8988T (cell line): ENCODE data around the gene COLEC12.
A peak's percentile ranks its signal among the peaks of the same experiment; 100 is the strongest.

Experiments
- DNase-seq: peaks from one replicate; pipeline ENCODE4 v3.0.0; 2011

Gene COLEC12

GRCh38 chr18:473802-474201 lies 26.7 kb downstream of the COLEC12 start:
- no peak for DNase-seq

GRCh38 chr18:471716-472115 lies 28.8 kb downstream of the COLEC12 start:
- no peak for DNase-seq

- no peak for DNase-seq
These were observed 29.6 kb downstream of the COLEC12 start for GRCh38 chr18:470661-471501.

- DNase-seq: no peak
These were observed 31.3 kb downstream of the COLEC12 start for GRCh38 chr18:468955-469790.

- no peak for DNase-seq
These were observed 36.5 kb downstream of the COLEC12 start for GRCh38 chr18:463827-464541.

- no peak for DNase-seq
These were observed 37.1 kb downstream of the COLEC12 start for GRCh38 chr18:463403-463802.

GRCh38 chr18:461762-462161 lies 38.7 kb downstream of the COLEC12 start:
- no peak for DNase-seq

- DNase-seq: no peak
These were observed 39.7 kb downstream of the COLEC12 start for GRCh38 chr18:460791-461190.

- no peak for DNase-seq
These were observed 40.5 kb downstream of the COLEC12 start for GRCh38 chr18:459814-460593.

GRCh38 chr18:457521-458412 lies 42.7 kb downstream of the COLEC12 start:
- no peak for DNase-seq

- DNase-seq: no peak
These were observed 43.4 kb downstream of the COLEC12 start for GRCh38 chr18:457140-457519.

GRCh38 chr18:456361-457139 lies 44.0 kb downstream of the COLEC12 start:
- DNase-seq: no peak

- DNase-seq: no peak
These were observed 47.1 kb downstream of the COLEC12 start for GRCh38 chr18:453400-453799.

GRCh38 chr18:452816-453215 lies 47.7 kb downstream of the COLEC12 start:
- no peak for DNase-seq

GRCh38 chr18:449374-449773 lies 51.1 kb downstream of the COLEC12 start:
- DNase-seq: peak; percentile 17

- DNase-seq: no peak
These were observed 52.2 kb downstream of the COLEC12 start for GRCh38 chr18:448116-448790.

- no peak for DNase-seq
These were observed 53.5 kb downstream of the COLEC12 start for GRCh38 chr18:446941-447560.

GRCh38 chr18:445055-445454 lies 55.4 kb downstream of the COLEC12 start:
- DNase-seq: no peak

GRCh38 chr18:438571-438970 lies 61.9 kb downstream of the COLEC12 start:
- no peak for DNase-seq

- no peak for DNase-seq
These were observed 64.6 kb downstream of the COLEC12 start for GRCh38 chr18:435940-436339.
